NCI-H460 (cell line): ENCODE measurements around the gene SRSF7. TPM values are rescaled to one million over a fixed set of nuclear protein-coding genes. Genes with fewer than 3 reads are reported as not detected.
"Not testable (repeated sequence)": the region's sequence is repeated elsewhere in the genome, so short reads cannot be mapped to it uniquely, and the experiment has no call there.

Experiments used
- DNase-seq: peaks from one replicate; pipeline ENCODE4 v3.0.0-alpha.2; 2016; ENCODE audit warnings: low read depth; ENCODE audit errors: extremely low read depth
- total RNA-seq: library from RNA; depleted of rRNA; stranded (reverse); fragments of >200 nt; shearing (Covaris generic); gene quantifications from 2 replicates; pipeline ENCODE4 v1.2.3, GENCODE V29; 2014; rRNA removed

Gene SRSF7
- total RNA-seq, 1 experiment from 2014 or later = 79.9 TPM

- DNase-seq = no peak
Measured at GRCh38 chr2:38706846-38707345, 44.3 kb downstream of the SRSF7 start.

- DNase-seq = no peak
Measured at GRCh38 chr2:38704664-38705063, 46.5 kb downstream of the SRSF7 start.

GRCh38 chr2:38703336-38703735, 47.8 kb downstream of the SRSF7 start:
- DNase-seq = not testable (repeated sequence)

GRCh38 chr2:38702413-38702812, 48.7 kb downstream of the SRSF7 start:
- no peak for DNase-seq

GRCh38 chr2:38701542-38701941, 49.6 kb downstream of the SRSF7 start:
- no peak for DNase-seq

GRCh38 chr2:38700881-38701458, 50.2 kb downstream of the SRSF7 start:
- no peak for DNase-seq

- DNase-seq = no peak
Measured at GRCh38 chr2:38700113-38700785, 50.9 kb downstream of the SRSF7 start.

- no peak for DNase-seq
Measured at GRCh38 chr2:38698467-38699003, 52.6 kb downstream of the SRSF7 start.

- DNase-seq = no peak
Measured at GRCh38 chr2:38697116-38697840, 53.9 kb downstream of the SRSF7 start.

Other genes with a start within 250 kb of the SRSF7 start
- 40.2 and 41.3 TPM in 2 replicates for gene HNRNPLL, start 148.4 kb downstream of the SRSF7 start, total RNA-seq
- 2.8 and 3.8 TPM in 2 replicates for gene GALM, start 85.2 kb downstream of the SRSF7 start, total RNA-seq
- 24.6 and 25.0 TPM in 2 replicates for gene GEMIN6, start 26.8 kb upstream of the SRSF7 start, total RNA-seq
- 17.5 and 17.6 TPM in 2 replicates for gene DHX57, start 124.6 kb upstream of the SRSF7 start, total RNA-seq
- 30.1 and 36.8 TPM in 2 replicates for gene MORN2, start 124.6 kb upstream of the SRSF7 start, total RNA-seq
- gene ARHGEF33, start 138.5 kb upstream of the SRSF7 start, total RNA-seq = 0.47 and 0.58 TPM in 2 replicates